WERI-Rb-1 (cell line): ENCODE data around the gene NUDT2.
"Not testable (repeated sequence)": the region's sequence is repeated elsewhere in the genome, so short reads cannot be mapped to it uniquely, and the experiment has no call there.

Experiments
- DNase-seq: peaks from one replicate; pipeline ENCODE4 v3.0.0-alpha.2; 2020
- H3K27ac ChIP-seq: fragments of 250-450 bp; sonication (Bioruptor Pico); 2 replicates; pipeline ENCODE4 v1.5.1; 2020; ENCODE audit warnings: mild to moderate bottlenecking, moderate library complexity
- H3K27me3 ChIP-seq: fragments of 250-450 bp; sonication (Bioruptor Pico); 2 replicates; pipeline ENCODE4 v1.5.1; 2021; ENCODE audit warnings: mild to moderate bottlenecking, low read depth, moderate library complexity; ENCODE audit not compliant: insufficient read depth, severe bottlenecking
- H3K36me3 ChIP-seq: fragments of 250-450 bp; sonication (Bioruptor Pico); 2 replicates; pipeline ENCODE4 v1.5.1; 2020; ENCODE audit warnings: mild to moderate bottlenecking, moderate library complexity
- H3K4me3 ChIP-seq: 2 replicates; pipeline ENCODE4 v1.5.1; 2011; ENCODE audit warnings: low read depth, mild to moderate bottlenecking, control low read depth, low read length
- H3K9me3 ChIP-seq: fragments of 250-450 bp; sonication (Bioruptor Pico); 2 replicates; pipeline ENCODE4 v1.5.1; 2021; ENCODE audit warnings: mild to moderate bottlenecking, moderate library complexity; ENCODE audit not compliant: severe bottlenecking
- TF ChIP-seq, protein P1 (sequence below): IDR thresholded peaks from 2 replicates; pipeline ENCODE4 v1.5.1; 2011; ENCODE audit warnings: low read depth, mild to moderate bottlenecking, control low read depth, inconsistent platforms, low read length

NUDT2 gene

GRCh38 chr9:34292552-34292951 lies 36.8 kb upstream of the NUDT2 start:
- TF ChIP-seq, protein P1, sequence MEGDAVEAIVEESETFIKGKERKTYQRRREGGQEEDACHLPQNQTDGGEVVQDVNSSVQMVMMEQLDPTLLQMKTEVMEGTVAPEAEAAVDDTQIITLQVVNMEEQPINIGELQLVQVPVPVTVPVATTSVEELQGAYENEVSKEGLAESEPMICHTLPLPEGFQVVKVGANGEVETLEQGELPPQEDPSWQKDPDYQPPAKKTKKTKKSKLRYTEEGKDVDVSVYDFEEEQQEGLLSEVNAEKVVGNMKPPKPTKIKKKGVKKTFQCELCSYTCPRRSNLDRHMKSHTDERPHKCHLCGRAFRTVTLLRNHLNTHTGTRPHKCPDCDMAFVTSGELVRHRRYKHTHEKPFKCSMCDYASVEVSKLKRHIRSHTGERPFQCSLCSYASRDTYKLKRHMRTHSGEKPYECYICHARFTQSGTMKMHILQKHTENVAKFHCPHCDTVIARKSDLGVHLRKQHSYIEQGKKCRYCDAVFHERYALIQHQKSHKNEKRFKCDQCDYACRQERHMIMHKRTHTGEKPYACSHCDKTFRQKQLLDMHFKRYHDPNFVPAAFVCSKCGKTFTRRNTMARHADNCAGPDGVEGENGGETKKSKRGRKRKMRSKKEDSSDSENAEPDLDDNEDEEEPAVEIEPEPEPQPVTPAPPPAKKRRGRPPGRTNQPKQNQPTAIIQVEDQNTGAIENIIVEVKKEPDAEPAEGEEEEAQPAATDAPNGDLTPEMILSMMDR: no peak
- no peak overlapping the region for H3K4me3 ChIP-seq
- DNase-seq: no peak
- no peaks in the 10 kb centered on the region for H3K9me3 ChIP-seq
- H3K27ac ChIP-seq: no peak overlapping the region
- H3K36me3 ChIP-seq: no peaks in the 10 kb centered on the region; the same call in none of the 2 replicates
- H3K27me3 ChIP-seq: no peaks in the 10 kb centered on the region

DNA sequence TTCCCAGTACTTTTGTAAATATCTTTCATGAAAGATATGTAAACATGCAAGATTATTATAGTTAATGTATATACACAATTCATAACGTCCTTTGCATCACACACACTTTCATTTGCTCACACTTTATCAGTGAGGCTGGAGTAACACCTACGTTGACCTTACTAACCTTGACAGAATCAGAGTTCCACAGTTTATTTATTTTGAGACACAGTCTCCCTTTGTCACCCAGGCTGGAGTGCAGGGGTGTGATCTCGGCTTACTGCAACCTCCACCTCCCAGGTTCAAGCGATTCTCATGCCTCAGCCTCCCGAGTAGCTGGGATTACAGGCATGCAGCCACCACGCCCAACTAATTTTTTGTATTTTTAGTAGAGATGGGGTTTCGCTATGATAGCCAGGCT lies 28.3 kb upstream of the NUDT2 start:
- H3K27me3 ChIP-seq, H3K9me3 ChIP-seq, DNase-seq, H3K36me3 ChIP-seq, H3K4me3 ChIP-seq, H3K27ac ChIP-seq: not testable (repeated sequence)

DNA sequence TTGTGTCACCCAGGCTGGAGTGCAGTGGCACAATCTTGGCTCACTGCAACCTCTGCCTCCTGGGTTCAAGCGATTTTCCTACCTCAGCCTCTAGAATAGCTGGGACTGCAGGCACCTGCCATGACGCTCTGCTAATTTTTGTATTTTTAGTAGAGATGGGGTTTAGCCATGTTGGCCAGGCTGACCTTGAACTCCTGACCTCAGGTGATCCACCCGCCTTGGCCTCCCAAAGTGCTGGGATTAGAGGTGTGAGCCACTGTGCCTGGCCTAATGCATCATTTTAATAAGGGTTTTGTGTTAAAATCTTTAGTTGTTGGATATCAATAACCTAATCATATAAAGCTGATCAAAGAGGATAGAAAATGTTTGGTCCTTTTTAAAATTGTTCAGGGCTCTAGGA lies 21.1 kb upstream of the NUDT2 start:
- H3K36me3 ChIP-seq, H3K27me3 ChIP-seq, H3K27ac ChIP-seq, DNase-seq, H3K9me3 ChIP-seq, H3K4me3 ChIP-seq: not testable (repeated sequence)

GRCh38 chr9:34310215-34310614 lies 19.2 kb upstream of the NUDT2 start:
- TF ChIP-seq, protein P1: no peak
- Histone ChIP-seq H3K9me3 (no peaks in the 10 kb centered on the region), H3K27ac (no peak overlapping the region), H3K4me3 (no peak overlapping the region), H3K36me3 (peaks cover 5% of the 10 kb centered on the region; the same call in 1 of the 2 replicates), H3K27me3 (no peaks in the 10 kb centered on the region)
- DNase-seq: no peak

GRCh38 chr9:34311499-34312185 lies 17.7 kb upstream of the NUDT2 start:
- H3K27ac ChIP-seq: no peak overlapping the region
- no peak overlapping the region for H3K4me3 ChIP-seq
- no peak for DNase-seq
- no peaks in the 10 kb centered on the region for H3K9me3 ChIP-seq
- no peaks in the 10 kb centered on the region for H3K27me3 ChIP-seq
- TF ChIP-seq, protein P1: no peak
- no peaks in the 10 kb centered on the region for H3K36me3 ChIP-seq

DNA sequence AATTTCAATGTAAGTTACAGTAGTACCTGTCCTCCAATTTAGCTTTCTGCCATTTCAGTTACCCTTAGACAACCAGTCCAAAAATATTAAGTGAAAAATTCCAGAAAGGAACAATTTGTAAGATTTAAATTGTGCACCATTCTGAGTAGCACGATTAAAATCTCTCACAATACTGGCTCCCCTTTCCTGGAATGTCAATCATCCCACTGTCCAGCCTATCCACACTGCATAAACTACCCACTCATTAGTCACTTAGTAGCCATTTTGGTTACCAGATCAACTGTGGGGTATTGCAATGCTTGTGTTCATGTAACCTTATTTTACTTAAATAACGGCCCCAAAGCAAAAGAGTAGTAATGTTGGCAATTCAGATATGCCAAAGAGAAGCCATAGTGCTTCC lies 11.9 kb upstream of the NUDT2 start:
- TF ChIP-seq, protein P1: no peak
- no peak overlapping the region for H3K27ac ChIP-seq
- no peak for DNase-seq
- H3K4me3 ChIP-seq: no peak overlapping the region
- no peaks in the 10 kb centered on the region for H3K36me3 ChIP-seq
- no peaks in the 10 kb centered on the region for H3K27me3 ChIP-seq
- H3K9me3 ChIP-seq: no peaks in the 10 kb centered on the region

GRCh38 chr9:34318163-34318790 lies 11.1 kb upstream of the NUDT2 start:
- DNase-seq: no peak
- no peaks in the 10 kb centered on the region for H3K27me3 ChIP-seq
- no peak overlapping the region for H3K4me3 ChIP-seq
- no peaks in the 10 kb centered on the region for H3K9me3 ChIP-seq
- H3K36me3 ChIP-seq: no peaks in the 10 kb centered on the region
- no peak overlapping the region for H3K27ac ChIP-seq
- TF ChIP-seq, protein P1: no peak
